HG03095 (cell line): ENCODE data around the gene EYS.
"Not testable (repeated sequence)": the region's sequence is repeated elsewhere in the genome, so short reads cannot be mapped to it uniquely, and the experiment has no call there.

Experiments used
- ATAC-seq: cut with Tn5 transposase; IDR thresholded peaks from one replicate; pipeline ENCODE4 v1.9.1; 2021; ENCODE audit warnings: moderate library complexity; ENCODE audit not compliant: unreplicated experiment

EYS gene

GRCh38 chr6:63936399-63936798 is 1770.6 kb downstream of the EYS start:
- no peak for ATAC-seq

DNA sequence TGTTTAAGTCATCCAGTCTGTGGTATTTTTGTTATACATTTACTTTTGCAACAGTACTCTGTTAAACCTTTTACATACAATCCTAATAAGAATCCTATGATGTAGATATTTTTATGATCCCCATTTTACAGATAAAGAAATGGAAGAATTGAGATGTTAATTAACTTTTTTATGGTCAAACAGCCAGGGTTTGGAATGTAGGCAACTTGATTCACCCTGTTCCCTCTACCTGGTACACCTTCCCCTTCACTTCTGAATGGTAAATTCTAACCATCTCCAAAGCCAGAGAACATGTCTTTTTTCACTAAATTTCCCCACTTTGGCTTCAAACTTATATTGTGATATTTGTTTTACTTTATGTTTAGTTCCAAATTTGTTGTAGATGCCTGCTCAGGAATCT is 1771.3 kb downstream of the EYS start:
- no peak for ATAC-seq

GRCh38 chr6:63933948-63934347 is 1773.1 kb downstream of the EYS start:
- not testable (repeated sequence) for ATAC-seq

DNA sequence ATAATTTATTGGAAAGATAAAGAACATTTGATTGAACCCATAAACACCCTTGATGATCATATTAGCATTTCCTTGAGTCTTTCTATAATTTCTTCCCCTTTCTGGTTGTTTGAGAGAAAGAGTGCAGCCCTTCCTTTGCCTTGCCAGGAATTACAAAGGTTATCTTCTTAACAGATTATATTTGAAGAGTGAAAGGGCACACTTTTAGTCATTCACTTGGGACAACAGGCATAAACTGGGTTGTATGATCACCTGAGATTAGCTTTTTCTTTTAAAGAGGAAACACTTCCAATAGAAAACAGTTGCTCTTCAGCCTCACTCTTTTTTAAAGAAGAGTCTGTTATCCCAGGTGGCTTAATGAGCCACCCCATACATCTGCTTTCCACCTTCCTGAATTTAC is 1776.2 kb downstream of the EYS start:
- no peak for ATAC-seq

DNA sequence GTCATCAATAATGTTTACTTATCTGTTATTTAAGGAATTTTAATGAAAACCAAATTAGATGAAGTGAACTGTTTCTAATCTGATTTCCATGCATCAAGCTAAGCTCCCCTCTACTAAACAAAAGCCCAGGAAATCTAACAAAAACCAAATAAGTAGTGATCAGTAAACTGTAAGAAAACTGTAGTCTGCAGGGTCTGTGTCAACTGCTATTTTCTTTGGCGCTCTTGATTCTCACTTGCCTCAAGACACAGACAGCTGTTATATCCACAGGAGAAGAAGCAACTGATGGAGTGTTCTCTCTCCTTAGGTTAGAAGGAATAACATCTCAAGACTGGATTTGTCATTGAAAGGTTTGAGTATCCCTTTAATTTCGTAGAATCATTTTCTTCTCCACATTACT is 1777.9 kb downstream of the EYS start:
- no peak for ATAC-seq

DNA sequence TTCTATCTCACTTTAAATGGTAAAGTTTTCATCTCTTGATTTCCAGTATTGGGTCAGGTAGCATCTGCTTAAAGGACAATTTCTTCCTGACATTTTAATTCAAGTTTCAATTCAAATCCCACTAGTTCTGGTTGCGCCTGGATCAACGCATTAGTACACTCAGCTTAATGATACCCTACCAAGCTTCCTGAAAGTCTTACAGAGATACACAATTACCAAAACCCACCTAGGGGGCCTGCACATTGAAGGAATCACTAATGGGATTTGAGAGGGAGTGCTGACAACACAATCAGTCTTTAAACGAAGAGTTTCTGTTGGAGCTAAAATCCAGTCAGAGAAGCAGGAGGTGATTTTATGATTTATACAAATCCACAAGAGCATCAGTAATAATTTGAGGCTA is 1778.4 kb downstream of the EYS start:
- no peak for ATAC-seq

GRCh38 chr6:63926950-63927927 is 1779.8 kb downstream of the EYS start:
- ATAC-seq = no peak

DNA sequence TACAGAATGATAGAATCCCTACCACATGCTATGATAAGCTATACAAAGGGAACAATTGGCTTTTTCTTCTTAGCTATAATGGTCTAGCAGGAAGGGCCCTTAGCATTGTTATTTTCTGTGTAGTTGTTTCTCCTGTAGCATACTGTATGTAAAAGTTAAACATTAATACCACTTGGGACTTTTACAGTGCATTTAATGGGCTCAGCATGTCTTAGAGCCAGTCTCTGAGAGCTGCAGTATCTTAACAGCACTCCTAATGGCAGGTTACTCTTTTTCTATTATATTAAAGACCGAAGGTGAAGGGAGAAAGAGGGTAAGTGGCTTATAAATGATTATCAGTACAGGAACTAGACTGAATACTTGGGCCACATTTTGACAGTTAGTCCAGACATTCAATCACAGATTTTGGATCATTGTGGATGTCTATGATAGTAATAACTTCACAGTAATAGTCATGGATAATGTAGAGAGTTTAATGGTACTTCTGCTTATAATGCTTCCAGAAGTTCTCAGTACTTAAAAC is 1780.7 kb downstream of the EYS start:
- no peak for ATAC-seq

DNA sequence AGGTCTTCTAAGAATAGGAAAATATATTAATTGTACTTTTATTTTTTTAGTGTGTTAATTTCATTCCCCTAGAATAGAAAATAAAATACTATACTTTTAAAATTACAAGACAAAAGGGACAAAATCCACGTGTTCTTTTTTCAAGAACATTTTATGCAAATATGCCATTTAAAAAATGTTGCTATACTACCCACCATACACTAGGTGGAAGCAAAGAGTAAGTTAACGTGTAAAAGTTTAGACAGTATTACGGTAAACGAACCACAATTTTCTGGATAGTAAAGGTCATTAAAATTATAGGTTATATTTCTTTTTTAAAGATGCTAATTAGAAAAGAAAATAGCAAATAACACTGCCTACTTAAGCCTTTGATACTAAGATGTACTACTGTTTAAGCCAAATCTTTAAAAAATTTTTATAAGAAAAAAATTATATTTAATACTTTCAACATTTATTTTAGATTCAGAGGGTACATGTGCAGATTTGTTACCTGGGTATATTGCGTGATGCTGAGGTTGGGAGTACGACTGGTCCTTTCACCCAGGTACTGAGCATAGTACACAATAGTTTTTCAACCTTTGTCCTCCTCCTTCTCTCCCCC is 1783.8 kb downstream of the EYS start:
- peak; percentile 77 for ATAC-seq

DNA sequence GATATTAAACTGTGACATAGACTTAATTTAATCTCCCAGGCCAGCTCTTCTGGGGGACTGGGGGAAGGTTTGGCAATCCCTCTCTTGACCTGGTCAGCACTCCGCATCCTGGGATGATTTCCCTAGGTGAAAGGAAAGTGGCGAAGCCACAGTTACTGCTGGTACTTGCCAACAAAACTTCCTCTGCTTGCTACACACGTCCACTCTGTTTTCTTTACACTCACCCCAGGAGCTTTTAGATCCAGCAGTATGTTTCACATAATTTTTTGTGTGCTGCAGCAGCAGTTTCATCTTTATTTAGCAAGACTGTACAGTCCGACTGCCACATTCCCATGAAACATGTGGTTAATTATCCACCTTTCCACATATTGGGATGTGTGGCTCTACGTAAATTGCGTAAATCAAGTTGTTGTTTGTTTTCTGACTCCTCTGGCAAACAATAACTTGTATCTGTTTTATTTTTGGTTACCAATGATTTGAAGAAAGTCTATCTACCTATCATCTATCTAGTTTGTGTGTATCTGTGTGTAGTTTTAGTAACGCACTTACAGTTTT is 1787.4 kb downstream of the EYS start:
- no peak for ATAC-seq

- no peak for ATAC-seq
Measured at GRCh38 chr6:63912887-63913286, 1794.1 kb downstream of the EYS start.

GRCh38 chr6:63910863-63911551 is 1796.0 kb downstream of the EYS start:
- ATAC-seq = no peak

DNA sequence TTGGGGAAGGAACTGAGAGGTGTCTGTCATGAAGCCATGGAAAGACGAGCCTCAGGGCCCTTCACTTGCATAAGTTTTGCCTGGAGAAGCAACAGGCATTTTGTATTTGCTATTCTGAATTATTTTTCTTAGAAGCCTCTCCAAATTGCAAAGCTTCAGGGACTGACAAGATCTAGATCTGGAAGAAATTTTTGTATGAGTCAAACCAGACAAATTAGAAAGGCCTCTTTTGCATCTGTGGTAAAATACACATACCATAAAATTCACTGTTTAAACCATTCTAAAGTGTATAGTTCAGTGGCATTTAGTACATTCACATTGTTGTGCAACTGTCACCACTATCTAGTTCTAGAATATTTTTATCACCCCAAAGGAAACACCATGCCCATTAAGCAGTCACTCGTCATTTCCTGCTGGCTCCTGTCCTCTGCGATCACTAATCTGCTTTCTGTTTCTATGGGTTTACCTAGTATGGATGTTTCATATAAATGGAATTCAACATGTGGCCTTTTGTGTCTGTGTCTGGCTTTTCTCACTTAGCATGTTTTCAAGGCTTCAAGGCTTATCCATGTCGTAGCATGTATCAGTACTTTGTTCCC is 1802.3 kb downstream of the EYS start:
- no peak for ATAC-seq

- ATAC-seq = no peak
Measured at GRCh38 chr6:63899550-63899949, 1807.5 kb downstream of the EYS start.

- ATAC-seq = no peak
Measured at GRCh38 chr6:63897952-63898351, 1809.1 kb downstream of the EYS start.

DNA sequence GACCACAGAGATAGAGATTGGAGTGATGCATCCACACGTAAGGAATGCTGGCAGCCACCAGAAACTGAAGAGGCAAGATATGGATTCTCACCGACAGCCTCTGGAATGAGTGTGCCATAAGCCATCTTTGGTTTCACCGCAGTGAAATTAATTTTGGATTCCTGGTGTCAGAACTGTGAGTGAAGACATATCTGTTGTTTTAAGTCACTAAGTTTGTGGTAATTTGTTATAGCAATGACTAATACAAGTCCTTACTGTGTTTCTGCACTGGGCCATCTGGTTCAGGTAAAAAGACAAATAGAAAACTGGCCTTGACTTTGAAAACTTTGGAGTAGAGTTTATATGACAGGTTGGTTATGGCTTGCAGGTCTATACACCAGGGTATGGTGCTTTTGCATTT is 1809.6 kb downstream of the EYS start:
- no peak for ATAC-seq

DNA sequence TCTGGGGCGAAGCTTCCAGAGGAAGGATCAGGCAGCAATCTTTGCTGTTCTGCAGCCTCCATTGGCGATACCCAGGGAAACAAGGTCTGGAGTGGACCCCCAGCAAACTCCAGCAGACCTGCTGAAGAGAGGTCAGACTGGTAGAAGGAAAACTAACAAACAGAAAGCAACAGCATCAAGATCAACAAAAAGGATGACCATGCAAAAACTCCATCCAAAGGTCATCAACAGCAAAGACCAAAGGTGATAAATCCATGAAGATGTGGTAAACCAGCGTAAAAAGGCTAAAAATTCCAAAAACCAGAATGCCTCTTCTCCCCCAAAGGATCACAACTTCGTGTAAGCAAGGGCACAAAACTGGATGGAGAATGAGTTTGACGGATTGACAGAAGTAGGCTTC is 1818.6 kb downstream of the EYS start:
- no peak for ATAC-seq

DNA sequence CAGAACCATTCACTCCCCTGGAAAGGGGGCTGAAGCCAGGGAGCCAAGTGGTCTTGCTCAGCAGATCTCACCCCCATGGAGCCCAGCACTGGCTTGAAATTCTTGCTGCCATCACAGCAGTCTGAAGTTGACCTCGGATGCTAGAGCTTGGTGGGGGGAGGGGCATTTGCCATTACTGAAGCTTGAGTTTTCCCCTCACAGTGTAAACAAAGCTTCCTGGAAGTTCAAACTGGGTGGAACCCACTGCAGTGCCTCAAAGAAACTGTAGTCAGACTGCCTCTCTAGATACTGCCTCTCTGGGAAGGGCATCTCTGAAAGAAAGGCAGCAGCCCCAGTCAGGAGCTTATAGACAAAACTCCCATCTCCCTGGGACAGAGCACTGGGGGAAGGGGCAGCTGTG is 1819.2 kb downstream of the EYS start:
- ATAC-seq = not testable (repeated sequence)

GRCh38 chr6:63887002-63887751 is 1819.8 kb downstream of the EYS start:
- no peak for ATAC-seq

- ATAC-seq = no peak
Measured at GRCh38 chr6:63886341-63886740, 1820.7 kb downstream of the EYS start.
